K562 (cell line): ENCODE measurements around the gene AURKB. TPM values are rescaled to one million over a fixed set of nuclear protein-coding genes. Genes with fewer than 3 reads are reported as not detected.
A peak's percentile ranks its signal among the peaks of the same experiment; 100 is the strongest.

Source experiments
- ARNT ChIP-seq, 2 experiments: fragments of 450-650 bp; IDR thresholded peaks; 2 replicates each; pipeline ENCODE4 v1.6.1; 2016; ENCODE audit warnings: mild to moderate bottlenecking in 1 of 2
- GABPB1 ChIP-seq: sonication (generic); formaldehyde crosslinking; IDR thresholded peaks from 2 replicates; pipeline ENCODE4 v1.8.0; 2022; ENCODE audit warnings: mild to moderate bottlenecking, missing genetic modification reagents
- HNRNPK ChIP-seq: fragments of 200-400 bp; formaldehyde crosslinking; IDR thresholded peaks from one replicate; pipeline ENCODE4 v1.6.1; 2018; ENCODE audit warnings: mild to moderate bottlenecking, low read depth, low read length; ENCODE audit not compliant: poor library complexity, severe bottlenecking
- KDM5B ChIP-seq: fragments of 200-600 bp; sonication (generic); IDR thresholded peaks from 2 replicates; pipeline ENCODE4 v1.6.1; 2012; ENCODE audit warnings: low read depth, mild to moderate bottlenecking, moderate library complexity, low read length, control low read depth, inconsistent platforms; ENCODE audit not compliant: insufficient replicate concordance
- MAZ ChIP-seq, 2 experiments: fragments of 450-650 bp in 1 of 2; sonication (generic) in 1 of 2; formaldehyde crosslinking; IDR thresholded peaks in 1 of 2; conservative IDR thresholded peaks in 1 of 2; 2 replicates each; pipeline versions ENCODE4 v1.4.0 to v1.5.0; 2020; ENCODE audit warnings: mild to moderate bottlenecking in 1 of 2, missing genetic modification reagents in 1 of 2
- SMC3 ChIP-seq: conservative IDR thresholded peaks from 2 replicates; pipeline ENCODE4 v1.6.1; 2011; ENCODE audit warnings: low read depth, low read length, improper control_type of control experiment; ENCODE audit not compliant: insufficient read depth
- SRF ChIP-seq, 2 experiments: fragments of 250-450, 450-650 bp in 1 of 2; sonication (Bioruptor Pico) in 1 of 2; sonication (generic) in 1 of 2; formaldehyde crosslinking; IDR thresholded peaks; 2 replicates each; pipeline versions ENCODE4 v1.5.0 to v1.5.1; 2020 to 2022; ENCODE audit warnings: mild to moderate bottlenecking in 1 of 2, missing genetic modification reagents in 1 of 2
- ZNF3 ChIP-seq: fragments of 250-450 bp; sonication (Bioruptor Pico); IDR thresholded peaks from 2 replicates; pipeline ENCODE4 v1.5.0; 2021; ENCODE audit warnings: mild to moderate bottlenecking, moderate library complexity
- ZNF766 ChIP-seq: fragments of 200-800 bp; sonication (Bioruptor generic); conservative IDR thresholded peaks from 2 replicates; pipeline ENCODE4 v1.6.1; 2016; ENCODE audit warnings: missing genetic modification characterization, missing compliant biosample characterization
- polyA plus RNA-seq, 8 experiments: library from polyadenylated mRNA; depleted of rRNA in 4 of 8; stranded (reverse) in 5 of 8; unstranded in 3 of 8; fragments of >200 nt; fragmentation: Nextera tagmentation in 2 of 8; fragmentation: Illumina TruSeq in 1 of 8; extraction: Ambion mirVana in 2 of 8; extraction: Trizol in 1 of 8; gene quantifications; 2 replicates each; pipeline versions ENCODE4 v1.2.1 to v1.2.3, GENCODE V29; 2011 to 2014; ENCODE audit warnings: inconsistent platforms in 1 of 8, missing spikeins in 1 of 8
- total RNA-seq, 7 experiments: library from RNA; depleted of rRNA in 6 of 7; stranded (reverse); fragments of >200 nt in 6 of 7; fragmentation: Illumina TruSeq in 2 of 7; extraction: Trizol in 2 of 7; gene quantifications; 2 replicates each; pipeline versions ENCODE4 v1.2.1 to v1.2.3, GENCODE V29; 2011 to 2021; ENCODE audit warnings: low replicate concordance in 1 of 7
- TF ChIP-seq, protein P1 (sequence below), 2 experiments: fragments of 450-650 bp; IDR thresholded peaks; 2 replicates each; pipeline ENCODE4 v1.6.1; 2018; ENCODE audit warnings: mild to moderate bottlenecking in 2 of 2, low read depth in 1 of 2; ENCODE audit not compliant: partially characterized antibody in 2 of 2
- TF ChIP-seq, protein P2 (sequence below): sonication (generic); formaldehyde crosslinking; IDR thresholded peaks from 2 replicates; pipeline ENCODE4 v1.9.0; 2022; ENCODE audit warnings: mild to moderate bottlenecking, missing genetic modification reagents
- TF ChIP-seq, protein P3 (sequence below): fragments of 450-650 bp; formaldehyde crosslinking; IDR thresholded peaks from 2 replicates; pipeline ENCODE4 v1.4.0; 2020; ENCODE audit warnings: mild to moderate bottlenecking
- TF ChIP-seq, protein P4 (sequence below): fragments of 150-350 bp; conservative IDR thresholded peaks from 2 replicates; pipeline ENCODE4 v1.6.1; 2014; ENCODE audit warnings: low read length

AURKB gene
- total and polyA plus RNA-seq, 9 of the 15 experiments (the other 6 are each of a cell fraction or from before 2014, with no cell fraction given) = 27.2 to 114 (median 74.8) TPM

DNA sequence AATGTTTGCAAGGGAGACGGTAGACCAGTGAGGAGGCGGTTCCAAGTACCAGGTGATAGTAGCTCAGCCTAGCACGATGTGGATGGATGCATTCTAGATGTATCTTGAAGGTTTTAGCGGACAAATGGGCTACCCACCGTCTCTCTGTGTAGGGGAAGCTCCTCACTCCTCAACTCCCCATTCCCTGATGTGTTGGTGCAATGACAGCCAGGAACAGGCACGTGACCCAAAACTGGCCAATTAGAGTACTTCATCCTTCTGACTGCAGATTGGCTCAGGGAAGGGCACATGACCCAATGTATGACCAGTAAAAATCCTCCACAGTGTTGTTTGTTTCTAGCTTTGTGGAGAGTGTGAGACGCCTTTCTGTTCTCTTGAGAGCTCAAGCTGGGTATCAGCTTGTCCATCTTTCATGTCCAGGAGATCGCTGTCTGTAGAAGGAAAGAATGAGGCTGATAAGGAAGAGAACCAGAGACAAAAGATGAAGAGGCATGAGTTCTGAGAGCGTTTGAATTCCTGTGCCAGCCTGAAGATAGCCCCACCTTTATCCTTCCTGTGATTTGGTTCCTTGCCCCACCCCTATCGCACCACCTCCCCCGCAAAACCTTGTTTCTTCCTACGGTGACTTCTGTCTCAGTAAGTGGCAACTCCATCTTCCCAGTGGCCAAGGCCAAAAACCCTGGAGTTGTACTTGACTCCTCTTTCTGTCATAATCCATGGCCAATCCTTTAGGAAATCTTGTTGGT, 18.1 kb downstream of the AURKB start (continued):
- TF ChIP-seq, protein P1, sequence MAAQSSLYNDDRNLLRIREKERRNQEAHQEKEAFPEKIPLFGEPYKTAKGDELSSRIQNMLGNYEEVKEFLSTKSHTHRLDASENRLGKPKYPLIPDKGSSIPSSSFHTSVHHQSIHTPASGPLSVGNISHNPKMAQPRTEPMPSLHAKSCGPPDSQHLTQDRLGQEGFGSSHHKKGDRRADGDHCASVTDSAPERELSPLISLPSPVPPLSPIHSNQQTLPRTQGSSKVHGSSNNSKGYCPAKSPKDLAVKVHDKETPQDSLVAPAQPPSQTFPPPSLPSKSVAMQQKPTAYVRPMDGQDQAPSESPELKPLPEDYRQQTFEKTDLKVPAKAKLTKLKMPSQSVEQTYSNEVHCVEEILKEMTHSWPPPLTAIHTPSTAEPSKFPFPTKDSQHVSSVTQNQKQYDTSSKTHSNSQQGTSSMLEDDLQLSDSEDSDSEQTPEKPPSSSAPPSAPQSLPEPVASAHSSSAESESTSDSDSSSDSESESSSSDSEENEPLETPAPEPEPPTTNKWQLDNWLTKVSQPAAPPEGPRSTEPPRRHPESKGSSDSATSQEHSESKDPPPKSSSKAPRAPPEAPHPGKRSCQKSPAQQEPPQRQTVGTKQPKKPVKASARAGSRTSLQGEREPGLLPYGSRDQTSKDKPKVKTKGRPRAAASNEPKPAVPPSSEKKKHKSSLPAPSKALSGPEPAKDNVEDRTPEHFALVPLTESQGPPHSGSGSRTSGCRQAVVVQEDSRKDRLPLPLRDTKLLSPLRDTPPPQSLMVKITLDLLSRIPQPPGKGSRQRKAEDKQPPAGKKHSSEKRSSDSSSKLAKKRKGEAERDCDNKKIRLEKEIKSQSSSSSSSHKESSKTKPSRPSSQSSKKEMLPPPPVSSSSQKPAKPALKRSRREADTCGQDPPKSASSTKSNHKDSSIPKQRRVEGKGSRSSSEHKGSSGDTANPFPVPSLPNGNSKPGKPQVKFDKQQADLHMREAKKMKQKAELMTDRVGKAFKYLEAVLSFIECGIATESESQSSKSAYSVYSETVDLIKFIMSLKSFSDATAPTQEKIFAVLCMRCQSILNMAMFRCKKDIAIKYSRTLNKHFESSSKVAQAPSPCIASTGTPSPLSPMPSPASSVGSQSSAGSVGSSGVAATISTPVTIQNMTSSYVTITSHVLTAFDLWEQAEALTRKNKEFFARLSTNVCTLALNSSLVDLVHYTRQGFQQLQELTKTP (IDR thresholded peaks at IDR 0.05; ENCODE audit: low read depth in 1 of 2, partially characterized antibody in 2 of 2) = peak in 1 of 2 experiments; percentile 63
- peak in 1 of 2 experiments; percentile 31; a peak in 1 of 4 replicates for TF ChIP-seq ARNT (IDR thresholded peaks at IDR 0.05)
- TF ChIP-seq, protein P2, sequence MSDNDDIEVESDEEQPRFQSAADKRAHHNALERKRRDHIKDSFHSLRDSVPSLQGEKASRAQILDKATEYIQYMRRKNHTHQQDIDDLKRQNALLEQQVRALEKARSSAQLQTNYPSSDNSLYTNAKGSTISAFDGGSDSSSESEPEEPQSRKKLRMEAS = peak; percentile 62; the same call in 1 of the 2 replicates
- peak in 1 of 2 experiments; percentile 46; a peak in 1 of 4 replicates for TF ChIP-seq SRF (CRISPR knock-in tag; IDR thresholded peaks at IDR 0.05)
- TF ChIP-seq, protein P3, sequence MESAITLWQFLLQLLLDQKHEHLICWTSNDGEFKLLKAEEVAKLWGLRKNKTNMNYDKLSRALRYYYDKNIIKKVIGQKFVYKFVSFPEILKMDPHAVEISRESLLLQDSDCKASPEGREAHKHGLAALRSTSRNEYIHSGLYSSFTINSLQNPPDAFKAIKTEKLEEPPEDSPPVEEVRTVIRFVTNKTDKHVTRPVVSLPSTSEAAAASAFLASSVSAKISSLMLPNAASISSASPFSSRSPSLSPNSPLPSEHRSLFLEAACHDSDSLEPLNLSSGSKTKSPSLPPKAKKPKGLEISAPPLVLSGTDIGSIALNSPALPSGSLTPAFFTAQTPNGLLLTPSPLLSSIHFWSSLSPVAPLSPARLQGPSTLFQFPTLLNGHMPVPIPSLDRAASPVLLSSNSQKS (CRISPR knock-in tag) = no peak
- no peak for TF ChIP-seq ZNF3
- no peak for TF ChIP-seq HNRNPK
- no peak for TF ChIP-seq SMC3
- TF ChIP-seq, protein P4, sequence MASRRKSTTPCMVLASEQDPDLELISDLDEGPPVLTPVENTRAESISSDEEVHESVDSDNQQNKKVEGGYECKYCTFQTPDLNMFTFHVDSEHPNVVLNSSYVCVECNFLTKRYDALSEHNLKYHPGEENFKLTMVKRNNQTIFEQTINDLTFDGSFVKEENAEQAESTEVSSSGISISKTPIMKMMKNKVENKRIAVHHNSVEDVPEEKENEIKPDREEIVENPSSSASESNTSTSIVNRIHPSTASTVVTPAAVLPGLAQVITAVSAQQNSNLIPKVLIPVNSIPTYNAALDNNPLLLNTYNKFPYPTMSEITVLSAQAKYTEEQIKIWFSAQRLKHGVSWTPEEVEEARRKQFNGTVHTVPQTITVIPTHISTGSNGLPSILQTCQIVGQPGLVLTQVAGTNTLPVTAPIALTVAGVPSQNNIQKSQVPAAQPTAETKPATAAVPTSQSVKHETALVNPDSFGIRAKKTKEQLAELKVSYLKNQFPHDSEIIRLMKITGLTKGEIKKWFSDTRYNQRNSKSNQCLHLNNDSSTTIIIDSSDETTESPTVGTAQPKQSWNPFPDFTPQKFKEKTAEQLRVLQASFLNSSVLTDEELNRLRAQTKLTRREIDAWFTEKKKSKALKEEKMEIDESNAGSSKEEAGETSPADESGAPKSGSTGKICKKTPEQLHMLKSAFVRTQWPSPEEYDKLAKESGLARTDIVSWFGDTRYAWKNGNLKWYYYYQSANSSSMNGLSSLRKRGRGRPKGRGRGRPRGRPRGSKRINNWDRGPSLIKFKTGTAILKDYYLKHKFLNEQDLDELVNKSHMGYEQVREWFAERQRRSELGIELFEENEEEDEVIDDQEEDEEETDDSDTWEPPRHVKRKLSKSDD = no peak
- TF ChIP-seq ZNF766 (CRISPR knock-in tag) = no peak
- no peak for TF ChIP-seq GABPB1
- TF ChIP-seq KDM5B = peak; percentile 54
- peak in 1 of 2 experiments; percentile 44; a peak in 2 of 4 replicates for TF ChIP-seq MAZ (CRISPR knock-in tag; conservative IDR thresholded peaks at IDR 0.05 in 1 of 2, IDR thresholded peaks at IDR 0.05 in 1 of 2)
